H1 (cell line): Measurements from ENCODE around the gene DDX11. TPM values are rescaled to one million over a fixed set of nuclear protein-coding genes. Genes with fewer than 3 reads are reported as not detected.
"Not testable (repeated sequence)": the region's sequence is repeated elsewhere in the genome, so short reads cannot be mapped to it uniquely, and the experiment has no call there.

Experiments used
- CTCF ChIA-PET: fragments of 300-600 bp; sonication (Branson Sonifier 250); formaldehyde crosslinking; loops from one replicate; lab custom pipeline; 2021; ENCODE audit not compliant: partially characterized antibody; lab: Charles Lee
- POLR2A ChIA-PET: fragments of 300-600 bp; sonication (Branson Sonifier 250); formaldehyde crosslinking; loops from one replicate; lab custom pipeline; 2021; ENCODE audit warnings: inconsistent platforms; ENCODE audit not compliant: partially characterized antibody; lab: Charles Lee
- DNase-seq, 2 experiments: peaks; one replicate each; pipeline versions ENCODE4 v3.0.0 to v3.0.0-alpha.2; 2010 to 2022; ENCODE audit warnings: low spot score in 2 of 2, low read depth in 1 of 2, mixed read lengths in 1 of 2
- FAIRE-seq: peaks from 2 replicates; lab custom pipeline; 2011; peaks lifted over from hg19 to GRCh38; lab: Jason Lieb, UNC
- H2AFZ ChIP-seq: 2 replicates; pipeline ENCODE4 v1.8.1; 2012; ENCODE audit warnings: low read length, inconsistent platforms
- H2AK5ac ChIP-seq: 2 replicates; pipeline ENCODE4 v1.6.1; 2013; ENCODE audit warnings: low read depth, low read length
- H2BK120ac ChIP-seq: replicated peaks from 2 replicates; pipeline ENCODE3; 2013; ENCODE audit warnings: low read depth, low read length, inconsistent platforms
- H2BK12ac ChIP-seq: 2 replicates; pipeline ENCODE4 v1.6.1; 2013; ENCODE audit warnings: low read depth, low read length
- H2BK15ac ChIP-seq: 2 replicates; pipeline ENCODE4 v1.6.1; 2013; ENCODE audit warnings: low read length
- H2BK20ac ChIP-seq: 2 replicates; pipeline ENCODE4 v1.6.1; 2013; ENCODE audit warnings: low read length
- H2BK5ac ChIP-seq: 2 replicates; pipeline ENCODE4 v1.6.1; 2013; ENCODE audit warnings: low read depth, low read length
- H3K14ac ChIP-seq: 2 replicates; pipeline ENCODE4 v1.6.1; 2013; ENCODE audit warnings: inconsistent platforms; ENCODE audit not compliant: insufficient read length
- H3K18ac ChIP-seq: 2 replicates; pipeline ENCODE4 v1.6.1; 2013; ENCODE audit warnings: low read length; ENCODE audit errors: extremely low read depth
- H3K23ac ChIP-seq: 2 replicates; pipeline ENCODE4 v1.6.1; 2013; ENCODE audit warnings: inconsistent platforms; ENCODE audit not compliant: insufficient read length
- H3K23me2 ChIP-seq: 2 replicates; pipeline ENCODE4 v1.6.1; 2013; ENCODE audit warnings: low read depth, low read length
- H3K27ac ChIP-seq: 2 replicates; pipeline ENCODE4 v1.6.1; 2011; ENCODE audit warnings: low read depth, low read length, inconsistent platforms
- H3K27me3 ChIP-seq, 4 experiments: replicated peaks in 1 of 4; 1 replicate in 1 of 4; 2 replicates in 3 of 4; pipeline versions ENCODE4 v1.6.1 to v1.8.1; 2011 to 2013; ENCODE audit warnings: low read length in 3 of 4, mild to moderate bottlenecking in 3 of 4, inconsistent platforms in 2 of 4, mixed read lengths in 2 of 4, moderate library complexity in 1 of 4; ENCODE audit not compliant: control insufficient read depth in 3 of 4, insufficient read depth in 3 of 4; ENCODE audit errors: extremely low read depth in 1 of 4
- H3K36me3 ChIP-seq, 4 experiments: 2 replicates each; pipeline versions ENCODE4 v1.6.1 to v1.8.1; 2011 to 2013; ENCODE audit warnings: mild to moderate bottlenecking in 4 of 4, low read length in 3 of 4, moderate library complexity in 2 of 4, control low read depth in 1 of 4, inconsistent platforms in 1 of 4; ENCODE audit not compliant: insufficient read depth in 4 of 4, control insufficient read depth in 2 of 4
- H3K4ac ChIP-seq: replicated peaks from 2 replicates; pipeline ENCODE3; 2013; ENCODE audit warnings: low read length, low read depth, mixed read lengths, inconsistent platforms; ENCODE audit not compliant: insufficient read length
- H3K4me1 ChIP-seq, 4 experiments: replicated peaks in 1 of 4; 1 replicate in 1 of 4; 2 replicates in 3 of 4; pipeline versions ENCODE4 v1.6.1 to v1.8.1; 2011 to 2013; ENCODE audit warnings: low read length in 3 of 4, inconsistent platforms in 2 of 4, mixed read lengths in 1 of 4; ENCODE audit not compliant: insufficient read depth in 4 of 4, control insufficient read depth in 3 of 4
- H3K4me2 ChIP-seq, 2 experiments: 2 replicates each; pipeline versions ENCODE4 v1.6.1 to v1.8.1; 2011 to 2013; ENCODE audit warnings: low read depth in 2 of 2, low read length in 2 of 2, control low read depth in 1 of 2, inconsistent platforms in 1 of 2, mild to moderate bottlenecking in 1 of 2; ENCODE audit not compliant: insufficient read depth in 1 of 2
- H3K4me3 ChIP-seq, 4 experiments: fragments of 200-600, 300-600 bp in 1 of 4; sonication (generic), shearing (Covaris generic), sonication (Bioruptor Twin) in 1 of 4; 2 replicates each; pipeline versions ENCODE4 v1.5.1 to v1.8.1; 2011 to 2016; ENCODE audit warnings: low read length in 4 of 4, low read depth in 3 of 4, control low read depth in 2 of 4, inconsistent platforms in 2 of 4, mild to moderate bottlenecking in 2 of 4, mixed read lengths in 1 of 4, moderate library complexity in 1 of 4; ENCODE audit not compliant: insufficient read depth in 2 of 4; ENCODE audit errors: extremely low read depth in 1 of 4
- H3K56ac ChIP-seq: replicated peaks from 2 replicates; pipeline ENCODE3; 2013; ENCODE audit warnings: low read depth, mild to moderate bottlenecking, mixed read lengths, low read length, inconsistent platforms; ENCODE audit not compliant: insufficient read length
- H3K79me1 ChIP-seq: 2 replicates; pipeline ENCODE4 v1.6.1; 2013; ENCODE audit warnings: low read depth, low read length, control low read depth
- H3K79me2 ChIP-seq, 2 experiments: 2 replicates each; pipeline versions ENCODE4 v1.6.1 to v1.8.1; 2012 to 2013; ENCODE audit warnings: low read length in 2 of 2, mild to moderate bottlenecking in 2 of 2, inconsistent platforms in 1 of 2; ENCODE audit not compliant: insufficient read depth in 2 of 2, control insufficient read depth in 1 of 2
- H3K9ac ChIP-seq, 4 experiments: replicated peaks in 1 of 4; 1 replicate in 1 of 4; 2 replicates in 3 of 4; pipeline versions ENCODE4 v1.6.1 to v1.8.1; 2011 to 2013; ENCODE audit warnings: low read depth in 3 of 4, low read length in 3 of 4, control low read depth in 2 of 4, mild to moderate bottlenecking in 2 of 4, moderate library complexity in 2 of 4, inconsistent platforms in 1 of 4; ENCODE audit errors: extremely low read depth in 1 of 4
- H3K9me3 ChIP-seq, 2 experiments: 2 replicates each; pipeline versions ENCODE4 v1.6.1 to v1.8.1; 2012 to 2013; ENCODE audit warnings: mild to moderate bottlenecking in 2 of 2, moderate library complexity in 2 of 2, control low read depth in 1 of 2, inconsistent platforms in 1 of 2, low read depth in 1 of 2, low read length in 1 of 2, mixed read lengths in 1 of 2; ENCODE audit not compliant: insufficient read depth in 2 of 2
- H4K20me1 ChIP-seq, 2 experiments: replicated peaks in 1 of 2; 2 replicates each; pipeline versions ENCODE3 to v1.8.1; 2011 to 2013; ENCODE audit warnings: inconsistent platforms in 2 of 2, low read length in 2 of 2, mild to moderate bottlenecking in 1 of 2; ENCODE audit not compliant: insufficient read depth in 2 of 2, control insufficient read depth in 1 of 2
- H4K5ac ChIP-seq: 2 replicates; pipeline ENCODE4 v1.6.1; 2013; ENCODE audit warnings: low read length, low read depth, mixed read lengths, inconsistent platforms; ENCODE audit not compliant: insufficient read length
- H4K8ac ChIP-seq: 2 replicates; pipeline ENCODE4 v1.8.0; 2013; ENCODE audit warnings: mild to moderate bottlenecking, moderate library complexity, low read length, inconsistent platforms; ENCODE audit not compliant: insufficient read depth; ENCODE audit errors: extremely low read depth
- H4K91ac ChIP-seq: replicated peaks from 2 replicates; pipeline ENCODE3; 2013; ENCODE audit warnings: low read length, mixed read lengths, inconsistent platforms; ENCODE audit not compliant: insufficient read length
- WGBS, 2 experiments: shearing (Covaris generic) in 1 of 2; methylation state at CpG; one replicate each; pipeline versions ENCODE4 v1.1.6 to v1.1.7; 2013 to 2015; ENCODE audit warnings: low lambda C conversion rate in 2 of 2, mixed read lengths in 2 of 2, inconsistent platforms in 1 of 2, low coverage in 1 of 2, missing lambda C conversion rate in 1 of 2; ENCODE audit not compliant: insufficient replicate concordance in 2 of 2, insufficient coverage in 1 of 2, insufficient read length in 1 of 2; ENCODE audit errors: extremely low coverage in 1 of 2, missing lambda C conversion rate in 1 of 2; 5-methylcytosine and 5-hydroxymethylcytosine counted together
- polyA plus RNA-seq, 7 experiments: library from polyadenylated mRNA; depleted of rRNA in 3 of 7; stranded (reverse) in 5 of 7; unstranded in 2 of 7; fragments of >200 nt in 5 of 7; fragments of 200-250 nt in 2 of 7; gene quantifications; 1 replicate in 5 of 7; 2 replicates in 1 of 7; 4 replicates in 1 of 7; pipeline versions ENCODE4 v1.2.1 to v1.2.3, GENCODE V29; 2011 to 2013; ENCODE audit warnings: missing spikeins in 2 of 7, mixed read lengths in 2 of 7
- total RNA-seq: library from RNA; stranded (reverse); fragmentation: NEBNext Ultra II Directional; extraction: Animal tissue kit (Norgen Biotek cat#: 25700); gene quantifications from 2 replicates; pipeline ENCODE4 v1.2.1, GENCODE V29; 2021

The DDX11 gene
- total and polyA plus RNA-seq, 2 of the 8 experiments (the other 6 are each of a cell fraction or from before 2014, with no cell fraction given): 61.6 to 141 TPM

DNA sequence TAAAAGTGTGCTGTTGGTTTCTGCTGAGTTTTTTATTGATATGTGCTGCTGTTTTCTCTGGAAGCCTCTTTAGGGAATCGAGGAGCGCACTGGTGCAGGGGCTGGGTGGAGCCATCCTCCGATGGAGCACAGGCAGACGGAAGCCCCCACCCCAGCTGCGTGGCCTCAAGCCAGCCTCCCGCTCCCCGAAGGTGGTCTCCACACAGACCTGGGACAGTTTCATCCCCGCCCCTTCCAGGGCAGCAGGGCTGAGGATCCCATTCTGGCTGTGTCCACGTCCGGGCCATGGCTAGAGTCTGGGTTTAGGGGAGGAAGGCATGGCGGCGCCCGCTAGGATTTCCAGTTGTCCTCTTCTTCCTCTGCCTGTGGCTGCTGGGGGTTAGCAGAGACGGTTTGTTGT lies 31.1 kb downstream of the DDX11 start:
- H4K91ac ChIP-seq, H2BK120ac ChIP-seq, H2AK5ac ChIP-seq, H3K23me2 ChIP-seq, H3K9ac ChIP-seq, H3K9me3 ChIP-seq, H4K8ac ChIP-seq, H3K79me1 ChIP-seq, POLR2A ChIA-PET, H2BK20ac ChIP-seq, H3K27me3 ChIP-seq, FAIRE-seq, H3K79me2 ChIP-seq, CTCF ChIA-PET, H3K14ac ChIP-seq, H4K5ac ChIP-seq, H3K4me3 ChIP-seq, H3K18ac ChIP-seq, H3K4me2 ChIP-seq, H3K4me1 ChIP-seq, DNase-seq, H3K27ac ChIP-seq, H2BK5ac ChIP-seq, H2BK12ac ChIP-seq, H4K20me1 ChIP-seq, H3K56ac ChIP-seq, H3K4ac ChIP-seq, H2BK15ac ChIP-seq, H2AFZ ChIP-seq, H3K23ac ChIP-seq: not testable (repeated sequence)
- peaks cover 0 to 17% (median 7%) of the 10 kb centered on the region in 4 experiments; a peak in 5 of 8 replicates for H3K36me3 ChIP-seq
- 93% methylated on average over 14 of the region's 14 CpGs; no CpG with 5 or more reads in 1 of the 2 experiments for WGBS, 2 experiments
